IMR-90 (cell line): ENCODE data around the gene RUNX3. TPM values are rescaled to one million over a fixed set of nuclear protein-coding genes. Genes with fewer than 3 reads are reported as not detected.

ENCODE experiments used
- ATAC-seq: fragments of 200-7000 bp; cut with Tn5 transposase; 2 replicates; pipeline ENCODE4 v1.9.1; 2020; ENCODE audit warnings: low read depth, mild to moderate bottlenecking, moderate library complexity
- BruUV-seq: library from RNA; stranded (reverse); fragments of 400-500 nt; replicated peaks from 2 replicates; lab custom pipeline; 2021; lab: Mats Ljungman, UMichigan
- CTCF ChIA-PET: fragments of 300-600 bp; formaldehyde crosslinking; extraction: SDS; loops from one replicate; lab custom pipeline; 2021; ENCODE audit warnings: antibody characterized with exemption; lab: Yijun Ruan, JAX
- POLR2A ChIA-PET: fragments of 300-600 bp; sonication (Branson Sonifier 250); formaldehyde crosslinking; loops from one replicate; lab custom pipeline; 2022; ENCODE audit warnings: antibody characterized with exemption; ENCODE audit not compliant: unreplicated experiment; lab: Charles Lee
- DNase-seq: peaks from one replicate; pipeline ENCODE4 v3.0.0; 2013
- H2AFZ ChIP-seq: replicated peaks from 2 replicates; pipeline ENCODE3; 2013; ENCODE audit warnings: low read length, mild to moderate bottlenecking; ENCODE audit not compliant: poor library complexity
- H2AK5ac ChIP-seq: 2 replicates; pipeline ENCODE4 v1.6.1; 2013; ENCODE audit warnings: low read depth, low read length, inconsistent platforms
- H2AK9ac ChIP-seq: replicated peaks from 2 replicates; pipeline ENCODE3; 2013; ENCODE audit warnings: mild to moderate bottlenecking, low read depth, low read length, moderate library complexity; ENCODE audit not compliant: poor library complexity
- H2BK120ac ChIP-seq: 2 replicates; pipeline ENCODE4 v1.6.1; 2013; ENCODE audit warnings: low read depth, low read length, inconsistent platforms
- H2BK15ac ChIP-seq: 3 replicates; pipeline ENCODE4 v1.6.1; 2013; ENCODE audit warnings: low read depth, low read length, inconsistent platforms
- H2BK20ac ChIP-seq: 2 replicates; pipeline ENCODE4 v1.6.1; 2013; ENCODE audit warnings: low read depth, mild to moderate bottlenecking, inconsistent platforms, low read length, moderate library complexity
- H2BK5ac ChIP-seq: 2 replicates; pipeline ENCODE4 v1.6.1; 2013; ENCODE audit warnings: mild to moderate bottlenecking, low read depth, low read length, inconsistent platforms; ENCODE audit not compliant: poor library complexity, severe bottlenecking
- H3K14ac ChIP-seq: replicated peaks from 2 replicates; pipeline ENCODE4 v1.6.1; 2013; ENCODE audit warnings: low read depth, low read length, inconsistent platforms
- H3K18ac ChIP-seq: 2 replicates; pipeline ENCODE4 v1.6.1; 2013; ENCODE audit warnings: low read depth, low read length, control low read depth
- H3K23ac ChIP-seq: 2 replicates; pipeline ENCODE4 v1.6.1; 2013; ENCODE audit warnings: low read depth, low read length, inconsistent platforms
- H3K27ac ChIP-seq: 2 replicates; pipeline ENCODE4 v1.5.1; 2013; ENCODE audit warnings: mild to moderate bottlenecking, control low read depth, low read length; ENCODE audit not compliant: insufficient read depth
- H3K27me3 ChIP-seq: 2 replicates; pipeline ENCODE4 v1.6.1; 2013; ENCODE audit warnings: low read length; ENCODE audit not compliant: control insufficient read depth, insufficient read depth
- H3K36me3 ChIP-seq: 2 replicates; pipeline ENCODE4 v1.6.1; 2013; ENCODE audit warnings: low read length, mixed read lengths; ENCODE audit not compliant: control insufficient read depth, insufficient read depth
- H3K4ac ChIP-seq: 2 replicates; pipeline ENCODE4 v1.6.1; 2013; ENCODE audit warnings: low read depth, low read length, inconsistent platforms
- H3K4me1 ChIP-seq: 2 replicates; pipeline ENCODE4 v1.6.1; 2013; ENCODE audit warnings: low read length, mixed read lengths; ENCODE audit not compliant: control insufficient read depth, insufficient read depth
- H3K4me2 ChIP-seq: 2 replicates; pipeline ENCODE4 v1.6.1; 2013; ENCODE audit warnings: low read depth, mild to moderate bottlenecking, control low read depth, low read length, moderate library complexity
- H3K4me3 ChIP-seq: 2 replicates; pipeline ENCODE4 v1.5.1; 2013; ENCODE audit warnings: low read depth, mild to moderate bottlenecking, control low read depth, low read length, moderate library complexity; ENCODE audit not compliant: insufficient read depth
- H3K56ac ChIP-seq: 2 replicates; pipeline ENCODE4 v1.6.1; 2013; ENCODE audit warnings: low read length, inconsistent platforms; ENCODE audit not compliant: insufficient read depth; ENCODE audit errors: extremely low read depth
- H3K79me1 ChIP-seq, 2 experiments: 2 replicates each; pipeline ENCODE4 v1.6.1; 2013; ENCODE audit warnings: low read length in 2 of 2, inconsistent platforms in 1 of 2, low read depth in 1 of 2
- H3K9ac ChIP-seq: 2 replicates; pipeline ENCODE4 v1.6.1; 2013; ENCODE audit warnings: low read depth, low read length, control low read depth
- H3K9me1 ChIP-seq: 2 replicates; pipeline ENCODE4 v1.6.1; 2013; ENCODE audit warnings: low read length, inconsistent platforms; ENCODE audit not compliant: insufficient read depth
- H3K9me3 ChIP-seq: 2 replicates; pipeline ENCODE4 v1.6.1; 2013; ENCODE audit warnings: low read length; ENCODE audit not compliant: control insufficient read depth, insufficient read depth
- H4K20me1 ChIP-seq: 2 replicates; pipeline ENCODE4 v1.6.1; 2013; ENCODE audit warnings: low read length, inconsistent platforms; ENCODE audit not compliant: insufficient read depth
- H4K5ac ChIP-seq: 2 replicates; pipeline ENCODE4 v1.6.1; 2013; ENCODE audit warnings: mild to moderate bottlenecking, low read depth, low read length, control low read depth
- H4K8ac ChIP-seq, 2 experiments: 2 replicates each; pipeline ENCODE4 v1.6.1; 2013; ENCODE audit warnings: low read depth in 2 of 2, low read length in 2 of 2, control low read depth in 1 of 2, inconsistent platforms in 1 of 2
- H4K91ac ChIP-seq: 2 replicates; pipeline ENCODE4 v1.6.1; 2013; ENCODE audit warnings: low read depth, low read length, inconsistent platforms; ENCODE audit not compliant: insufficient read depth
- FOS ChIP-seq: fragments of 150-350 bp; IDR thresholded peaks from 2 replicates; pipeline ENCODE4 v1.6.1; 2016; ENCODE audit warnings: low read depth, low read length
- NFE2L2 ChIP-seq: fragments of 150-350 bp; IDR thresholded peaks from 2 replicates; pipeline ENCODE4 v1.6.1; 2016; ENCODE audit warnings: low read depth, mild to moderate bottlenecking, low read length
- WGBS, 2 experiments: methylation state at CpG; one replicate each; pipeline versions ENCODE4 v1.1.5 to v1.1.7; 2013; ENCODE audit warnings: missing lambda C conversion rate in 2 of 2; ENCODE audit not compliant: insufficient read length in 1 of 2; ENCODE audit errors: extremely low coverage in 2 of 2; 5-methylcytosine and 5-hydroxymethylcytosine counted together
- dilution Hi-C: fragments of 300-500 bp; cut with HindIII; formaldehyde crosslinking; loops from one replicate; pipeline ENCODE4 v1.14.3; 2018; ENCODE audit warnings: low sequenced_read_pairs; ENCODE audit not compliant: unreplicated experiment
- in situ Hi-C: fragments of 300-500 bp; cut with MboI; formaldehyde crosslinking; loops from 3 replicates; pipeline ENCODE4 v1.14.3; 2019; ENCODE audit warnings: low sequenced_read_pairs, inconsistent platforms, mixed read lengths
- intact Hi-C: fragments of 100-400 bp; cut with micrococcal nuclease; formaldehyde crosslinking; loops from 2 replicates; pipeline ENCODE4 v1.10.0; 2022
- polyA plus RNA-seq, 3 experiments: library from polyadenylated mRNA; depleted of rRNA; stranded (reverse); fragments of >200 nt; gene quantifications; 2 replicates each; pipeline ENCODE4 v1.2.3, GENCODE V29; 2012; ENCODE audit warnings: low replicate concordance in 1 of 3
- total RNA-seq: library from RNA; depleted of rRNA; stranded (reverse); fragments of >200 nt; gene quantifications from 2 replicates; pipeline ENCODE4 v1.2.3, GENCODE V29; 2012

The RUNX3 gene
- total and polyA plus RNA-seq, 2 of the 4 experiments (the other 2 are of a cell fraction): 0.07 TPM; not detected in 1

DNA sequence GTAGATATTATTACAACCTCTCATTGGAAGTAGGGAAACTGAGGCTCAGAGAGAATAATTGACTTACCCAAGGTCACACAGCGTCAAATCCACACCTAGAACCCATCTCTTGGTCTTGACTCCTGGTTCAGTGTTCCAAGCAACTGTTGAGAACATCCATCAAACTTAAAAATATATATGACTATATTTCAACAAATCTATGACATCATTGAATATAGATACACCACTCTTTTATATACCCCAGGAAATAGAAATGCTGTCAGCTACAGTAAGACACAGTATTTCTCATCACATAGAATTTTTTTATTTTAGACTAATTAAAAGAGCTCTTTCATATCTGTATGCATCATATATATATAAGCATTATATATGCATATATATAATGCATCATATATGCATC is 56.9 kb downstream of the RUNX3 start:
- intact Hi-C loops: no loop called here
- Histone ChIP-seq H3K4me2 (no peak overlapping the region), H3K18ac (no peak overlapping the region), H3K9ac (no peak overlapping the region), H2AK9ac (peak overlapping the region; percentile 42), H4K8ac (no peak overlapping the region), H3K36me3 (no peaks in the 10 kb centered on the region), H3K79me1 (no peaks in the 10 kb centered on the region), H2AK5ac (no peak overlapping the region), H3K4ac (no peak overlapping the region), H3K27ac (no peak overlapping the region), H2BK120ac (no peak overlapping the region), H2BK15ac (no peak overlapping the region), H3K14ac (no peak overlapping the region), H2BK5ac (no peak overlapping the region), H4K91ac (no peak overlapping the region), H3K4me1 (no peaks in the 10 kb centered on the region), H2BK20ac (no peak overlapping the region), H3K4me3 (no peak overlapping the region), H3K9me1 (no peaks in the 10 kb centered on the region), H3K27me3 (peaks cover 40% of the 10 kb centered on the region), H3K56ac (no peak overlapping the region), H3K9me3 (no peaks in the 10 kb centered on the region), H4K5ac (no peak overlapping the region), H3K23ac (no peak overlapping the region), H4K20me1 (no peaks in the 10 kb centered on the region), H2AFZ (no peak overlapping the region)
- WGBS, 2 experiments: no CpG with 5 or more reads among the region's 1 CpG
- dilution Hi-C loops: no loop called here
- ChIA-PET CTCF (no interaction called here), POLR2A (interaction anchor here (0.5 kb wide), 1 partner anchor 50 kb away, joined by 3 read pairs; no protein-coding TSS in a partner anchor)
- DNase-seq (no peak), ATAC-seq (no peak)
- TF ChIP-seq FOS: no peak
- TF ChIP-seq NFE2L2: no peak
- in situ Hi-C loops: no loop called here
- BruUV-seq: no TSS peak
